HG02759 (cell line): ENCODE data around the gene ELF2.
"Not testable (repeated sequence)": the region's sequence is repeated elsewhere in the genome, so short reads cannot be mapped to it uniquely, and the experiment has no call there.

Experiments used
- ATAC-seq: cut with Tn5 transposase; IDR thresholded peaks from one replicate; pipeline ENCODE4 v1.9.1; 2021; ENCODE audit warnings: mild to moderate bottlenecking, moderate library complexity; ENCODE audit not compliant: unreplicated experiment

ELF2 gene

GRCh38 chr4:139188648-139189416, 11.8 kb upstream of the ELF2 start:
- ATAC-seq = no peak

- no peak for ATAC-seq
These were observed 7.1 kb upstream of the ELF2 start for GRCh38 chr4:139184129-139184528.

GRCh38 chr4:139177869-139178619, 1.0 kb upstream of the ELF2 start:
- ATAC-seq = peak; percentile 74

DNA sequence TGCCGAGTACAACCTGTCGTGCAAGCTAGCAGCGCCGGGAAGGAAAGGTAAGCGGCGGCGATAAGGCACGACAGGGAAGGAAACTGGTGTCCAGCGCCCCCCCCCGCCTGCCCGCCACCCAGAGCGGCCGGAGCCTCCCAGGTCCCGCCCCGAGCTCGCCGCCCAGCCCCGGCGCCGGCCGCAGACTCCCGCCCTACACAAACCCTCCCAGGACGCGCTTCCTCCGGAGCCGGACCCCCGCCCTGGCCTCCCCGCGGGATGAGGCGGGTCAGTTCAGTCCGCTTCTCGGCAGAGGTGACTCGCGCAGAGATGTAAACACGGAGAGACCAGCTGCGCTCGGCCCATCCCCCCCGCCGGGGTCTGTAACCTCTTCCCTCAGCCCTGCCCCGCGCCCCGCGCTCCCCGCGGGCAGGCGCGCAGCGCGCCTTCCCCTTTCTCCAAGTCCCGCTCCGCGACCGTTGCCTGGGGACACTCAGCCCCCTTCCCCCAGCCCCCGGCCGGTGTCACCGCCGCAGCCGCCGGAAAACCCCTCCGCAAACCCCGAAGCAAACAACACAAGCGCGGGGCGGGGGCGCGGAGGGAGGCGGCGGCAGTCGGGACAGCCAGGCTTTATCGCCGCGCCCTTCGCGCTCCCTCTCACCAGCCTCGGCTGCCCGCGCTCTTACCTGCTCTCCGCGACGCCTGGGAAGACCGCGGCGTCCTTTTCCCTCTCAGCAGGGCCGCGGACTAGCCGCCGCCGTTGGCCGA, 543 bp downstream of the ELF2 start:
- peak; percentile 20 for ATAC-seq

DNA sequence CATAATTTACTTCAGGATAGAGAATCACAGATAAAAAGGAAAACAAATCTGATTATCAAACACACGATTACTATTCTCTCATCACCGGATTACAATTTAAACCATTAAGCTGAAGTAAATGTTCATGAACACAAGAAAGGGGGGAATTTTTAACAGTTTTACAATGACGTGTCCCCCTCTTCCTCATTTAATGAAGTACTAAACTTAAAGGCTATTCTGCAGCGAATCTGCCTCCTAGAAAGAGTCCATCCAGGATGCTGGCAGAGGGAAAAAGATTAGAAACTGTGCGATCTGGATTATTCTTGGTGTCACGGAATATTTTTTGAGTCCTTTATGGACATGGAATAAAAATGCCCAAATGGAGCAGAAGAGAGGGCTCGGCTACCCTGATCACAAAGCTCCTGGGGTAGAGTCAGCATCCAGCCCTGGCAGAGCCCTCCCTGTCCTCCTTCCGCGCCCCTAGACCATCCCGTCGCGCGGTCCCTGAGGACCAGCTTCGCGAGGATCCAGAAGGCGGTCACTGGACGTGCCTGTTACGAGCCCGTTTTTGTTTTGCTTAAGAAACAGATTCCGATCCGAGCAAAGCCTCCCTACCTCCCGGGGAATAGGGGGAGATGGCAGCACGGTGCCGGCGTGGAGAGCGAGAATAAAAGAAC, 1.2 kb downstream of the ELF2 start:
- ATAC-seq = no peak

GRCh38 chr4:139171876-139172691, 4.9 kb downstream of the ELF2 start:
- no peak for ATAC-seq

DNA sequence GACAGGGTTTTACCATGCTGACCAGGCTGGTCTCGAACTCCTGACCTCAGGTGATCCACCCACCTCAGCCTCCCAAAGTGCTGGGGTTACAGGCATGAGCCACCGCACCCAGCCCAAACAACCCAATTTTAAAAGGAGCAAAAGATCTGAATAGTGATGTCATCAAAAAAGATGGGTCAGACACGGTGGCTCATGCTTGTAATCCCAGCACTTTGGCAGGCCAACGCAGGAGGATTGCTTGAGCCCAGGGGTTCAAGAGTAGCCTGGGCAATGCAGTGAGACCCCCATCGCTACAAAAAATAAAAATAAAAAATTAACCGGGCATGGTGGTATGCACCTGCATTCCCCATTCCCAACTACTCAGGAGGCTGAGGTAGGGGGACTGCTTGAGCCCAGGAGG, 6.1 kb downstream of the ELF2 start:
- ATAC-seq = no peak

DNA sequence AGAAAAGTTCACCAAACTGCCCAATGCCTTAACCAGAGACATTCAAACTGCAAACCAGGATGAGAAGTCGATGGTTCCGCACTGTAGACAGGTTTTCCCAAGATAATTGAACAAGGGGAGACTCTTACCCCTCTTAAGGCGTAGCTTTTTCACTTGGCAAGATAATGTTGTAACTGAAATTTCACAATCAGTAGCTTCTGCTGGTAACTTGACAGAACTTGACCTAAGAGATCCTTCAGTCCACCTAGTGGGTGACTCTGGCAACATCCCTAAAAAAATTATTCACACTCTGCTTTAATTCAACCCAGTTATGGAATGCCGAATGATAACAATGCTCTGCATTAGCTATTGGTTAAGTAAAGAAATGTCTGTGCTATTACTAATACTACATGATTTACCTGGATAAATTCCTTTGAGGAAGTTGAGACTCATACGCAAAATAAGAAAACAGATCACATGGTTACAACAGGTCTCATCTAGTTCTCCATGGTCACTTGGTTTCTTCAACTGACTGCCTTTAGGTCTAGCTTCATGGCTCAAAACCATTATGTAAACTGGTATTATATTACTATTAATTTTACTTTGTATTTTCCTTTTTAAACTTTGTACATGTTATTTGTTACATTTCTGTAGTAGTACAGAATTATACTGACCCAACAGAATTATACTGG, 9.1 kb downstream of the ELF2 start:
- peak; percentile 55 for ATAC-seq

GRCh38 chr4:139164731-139165130, 12.3 kb downstream of the ELF2 start:
- no peak for ATAC-seq

GRCh38 chr4:139163806-139164206, 13.2 kb downstream of the ELF2 start:
- ATAC-seq = no peak

GRCh38 chr4:139157977-139158376, 19.0 kb downstream of the ELF2 start:
- ATAC-seq = not testable (repeated sequence)

DNA sequence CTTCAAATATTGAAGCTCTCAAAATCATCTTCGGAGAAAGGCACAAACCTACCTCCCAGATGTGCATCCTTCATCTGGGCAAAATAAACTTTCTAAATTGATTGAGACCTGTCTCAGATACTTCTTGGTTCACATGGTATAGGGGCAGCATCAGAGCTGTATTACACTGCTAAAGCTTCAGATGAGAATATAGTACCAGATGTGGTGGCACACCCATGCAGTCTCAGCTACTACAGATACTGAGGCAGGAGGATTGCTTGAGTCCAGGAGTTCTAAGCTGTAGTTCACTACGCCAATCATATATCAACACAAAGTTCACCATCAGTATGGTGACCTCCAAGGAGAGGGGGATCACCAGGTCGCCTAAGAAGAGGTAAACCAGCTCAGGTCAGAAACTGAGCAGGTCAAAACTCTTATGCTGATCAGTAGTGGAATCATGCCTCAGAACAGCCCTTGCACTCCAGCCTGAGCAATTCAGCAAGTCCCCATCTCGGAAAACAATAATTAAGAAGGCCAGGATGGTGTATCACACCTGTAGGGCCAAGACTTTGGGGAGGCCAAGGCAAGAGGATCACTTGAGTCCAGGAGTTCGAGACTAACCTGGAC, 22.0 kb downstream of the ELF2 start:
- no peak for ATAC-seq

GRCh38 chr4:139154538-139154937, 22.5 kb downstream of the ELF2 start:
- ATAC-seq = no peak

DNA sequence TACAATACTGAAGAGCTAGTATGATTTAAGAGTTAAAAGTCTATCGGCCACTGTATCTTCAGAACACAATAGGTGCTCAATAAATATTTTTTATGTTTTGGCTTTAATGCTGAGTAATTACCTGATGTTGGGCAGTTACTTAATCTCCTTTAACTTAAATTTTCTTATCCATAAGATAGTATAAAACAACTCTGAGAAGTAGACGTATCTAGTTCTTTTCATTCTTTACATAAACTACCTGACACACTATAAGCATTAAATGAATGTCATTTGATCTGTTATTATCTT, 22.9 kb downstream of the ELF2 start:
- no peak for ATAC-seq

DNA sequence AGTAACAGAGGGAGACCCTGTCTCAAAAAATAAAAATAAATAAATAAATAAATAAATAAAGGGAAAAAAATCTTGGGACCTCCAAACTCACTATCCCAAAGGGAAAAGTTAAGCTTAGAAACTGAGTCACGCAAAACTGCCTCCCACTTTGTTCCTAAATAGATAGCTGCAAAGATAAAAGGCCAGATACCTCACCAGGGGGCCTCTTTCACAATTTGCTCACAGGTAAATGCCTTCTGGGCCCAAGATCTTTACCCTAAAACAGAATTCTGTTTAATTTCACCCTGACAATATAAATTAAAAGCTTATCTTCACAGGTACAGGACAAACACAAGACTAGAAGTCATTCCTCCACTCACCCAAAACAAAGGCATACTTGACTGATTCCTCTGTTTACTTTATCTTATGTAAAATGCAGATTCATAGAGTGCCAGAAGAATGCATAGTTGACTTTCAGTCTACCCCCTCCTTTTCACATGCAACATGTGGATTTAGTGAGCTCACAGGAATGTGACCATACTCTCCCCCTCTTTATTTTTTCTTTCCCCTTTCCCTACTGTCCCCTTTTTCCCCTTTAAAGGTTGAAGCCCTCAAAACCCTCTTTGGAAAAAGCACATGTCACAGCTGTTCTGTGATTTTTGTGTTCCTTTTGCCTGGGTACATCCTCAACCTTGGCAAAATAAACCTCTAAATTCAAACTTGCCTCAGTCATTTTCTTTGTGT, 23.4 kb downstream of the ELF2 start:
- ATAC-seq = no peak

DNA sequence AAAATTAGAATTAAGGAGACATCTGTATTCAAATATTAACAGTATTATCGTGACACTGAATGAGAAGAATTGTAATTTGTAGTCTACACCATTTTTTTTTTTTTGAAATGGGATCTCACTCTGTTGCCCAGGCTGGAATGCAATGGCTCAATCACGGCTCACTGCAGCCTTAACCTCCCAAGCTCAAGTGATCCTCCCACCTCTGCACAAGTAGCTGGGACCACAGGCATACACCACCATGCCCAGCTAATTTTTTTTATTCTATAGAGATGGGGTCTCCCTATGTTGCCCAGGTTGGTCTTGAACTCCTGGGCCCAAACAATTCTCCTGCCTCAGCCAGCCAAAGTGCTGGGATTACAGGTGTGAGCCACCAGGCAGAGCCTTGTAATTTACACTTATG, 24.8 kb downstream of the ELF2 start:
- ATAC-seq = no peak

DNA sequence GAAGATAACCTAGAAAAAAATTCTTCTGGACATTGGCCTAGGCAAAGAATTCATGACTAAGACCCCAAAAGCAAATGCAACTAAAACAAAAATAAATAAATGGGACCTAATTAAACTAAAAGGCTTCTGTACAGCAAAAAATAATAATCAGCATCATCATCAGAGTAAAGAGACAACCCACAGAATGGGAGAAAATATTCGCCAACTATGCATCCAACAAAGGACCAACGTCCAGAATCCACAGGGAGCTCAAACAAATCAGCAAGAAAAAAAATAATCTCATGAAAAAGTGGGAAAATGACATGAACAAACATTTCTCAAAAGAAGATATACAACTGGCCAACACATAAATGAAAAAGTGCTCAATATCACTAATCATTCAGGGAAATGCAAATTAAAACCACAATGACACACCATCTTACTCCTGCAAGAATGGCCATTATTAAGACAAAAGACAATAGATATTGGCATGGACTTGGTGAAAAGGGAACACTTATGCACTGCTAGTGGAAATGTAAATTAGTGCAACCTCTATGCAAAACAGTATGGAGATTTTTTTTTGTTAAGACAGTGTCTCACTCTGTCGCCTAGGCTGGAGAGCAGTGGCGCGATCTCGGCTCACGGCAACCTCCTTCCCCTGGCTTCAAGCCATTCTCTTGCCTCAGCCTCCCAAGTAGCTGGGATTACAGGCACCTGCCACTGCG, 29.9 kb downstream of the ELF2 start:
- ATAC-seq = no peak

DNA sequence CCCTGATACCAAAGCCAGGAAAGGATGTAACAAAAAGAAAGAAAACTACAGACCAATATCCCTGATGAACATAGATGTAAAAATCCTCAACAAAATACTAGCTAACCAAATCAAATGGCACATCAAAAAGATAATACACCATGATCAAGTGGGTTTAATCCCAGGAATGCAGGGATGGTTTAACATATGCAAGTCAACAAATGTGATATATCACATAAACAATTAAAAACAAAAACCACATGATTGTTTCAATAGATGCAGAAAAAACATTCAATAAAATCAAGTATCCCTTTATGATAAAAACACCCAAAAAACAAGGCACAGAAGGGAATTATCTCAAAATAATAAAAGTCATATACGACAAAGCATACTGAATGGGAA, 31.5 kb downstream of the ELF2 start:
- no peak for ATAC-seq
